AG10803 (cell line): ENCODE measurements around the gene MYO15A.

Experiments used
- DNase-seq: peaks from one replicate; pipeline ENCODE4 v3.0.0; 2010; ENCODE audit warnings: low read depth
- H3K4me3 ChIP-seq: 2 replicates; pipeline ENCODE4 v1.5.1; 2011; ENCODE audit warnings: mild to moderate bottlenecking, low read length, control low read depth
- TF ChIP-seq, protein P1 (sequence below): conservative IDR thresholded peaks from 2 replicates; pipeline ENCODE4 v1.5.1; 2011; ENCODE audit warnings: mild to moderate bottlenecking, low read length, control low read depth, inconsistent platforms

The MYO15A gene

DNA sequence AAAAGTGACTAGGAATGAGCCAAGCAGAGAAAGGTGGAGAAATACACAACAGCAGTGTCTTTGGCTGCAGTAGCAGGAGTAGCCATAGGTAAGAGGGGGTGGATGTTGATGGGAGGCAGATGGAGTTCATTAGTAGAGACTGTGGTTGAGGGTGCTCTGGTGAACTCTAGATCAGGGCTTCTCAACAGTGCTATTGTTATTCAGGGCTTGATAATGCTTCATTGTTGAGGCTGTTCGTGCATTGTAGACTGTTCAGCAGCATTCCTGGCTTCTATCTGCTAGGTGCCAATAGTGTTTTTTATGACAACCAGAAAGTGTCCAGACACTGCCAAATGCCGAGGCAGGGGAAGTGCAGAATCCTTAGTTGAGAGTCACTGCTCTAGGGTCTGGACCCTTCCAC lies 78.7 kb downstream of the MYO15A start:
- peak overlapping the region; percentile 90 for H3K4me3 ChIP-seq
- peak; percentile 42 for DNase-seq
- TF ChIP-seq, protein P1, sequence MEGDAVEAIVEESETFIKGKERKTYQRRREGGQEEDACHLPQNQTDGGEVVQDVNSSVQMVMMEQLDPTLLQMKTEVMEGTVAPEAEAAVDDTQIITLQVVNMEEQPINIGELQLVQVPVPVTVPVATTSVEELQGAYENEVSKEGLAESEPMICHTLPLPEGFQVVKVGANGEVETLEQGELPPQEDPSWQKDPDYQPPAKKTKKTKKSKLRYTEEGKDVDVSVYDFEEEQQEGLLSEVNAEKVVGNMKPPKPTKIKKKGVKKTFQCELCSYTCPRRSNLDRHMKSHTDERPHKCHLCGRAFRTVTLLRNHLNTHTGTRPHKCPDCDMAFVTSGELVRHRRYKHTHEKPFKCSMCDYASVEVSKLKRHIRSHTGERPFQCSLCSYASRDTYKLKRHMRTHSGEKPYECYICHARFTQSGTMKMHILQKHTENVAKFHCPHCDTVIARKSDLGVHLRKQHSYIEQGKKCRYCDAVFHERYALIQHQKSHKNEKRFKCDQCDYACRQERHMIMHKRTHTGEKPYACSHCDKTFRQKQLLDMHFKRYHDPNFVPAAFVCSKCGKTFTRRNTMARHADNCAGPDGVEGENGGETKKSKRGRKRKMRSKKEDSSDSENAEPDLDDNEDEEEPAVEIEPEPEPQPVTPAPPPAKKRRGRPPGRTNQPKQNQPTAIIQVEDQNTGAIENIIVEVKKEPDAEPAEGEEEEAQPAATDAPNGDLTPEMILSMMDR = no peak

DNA sequence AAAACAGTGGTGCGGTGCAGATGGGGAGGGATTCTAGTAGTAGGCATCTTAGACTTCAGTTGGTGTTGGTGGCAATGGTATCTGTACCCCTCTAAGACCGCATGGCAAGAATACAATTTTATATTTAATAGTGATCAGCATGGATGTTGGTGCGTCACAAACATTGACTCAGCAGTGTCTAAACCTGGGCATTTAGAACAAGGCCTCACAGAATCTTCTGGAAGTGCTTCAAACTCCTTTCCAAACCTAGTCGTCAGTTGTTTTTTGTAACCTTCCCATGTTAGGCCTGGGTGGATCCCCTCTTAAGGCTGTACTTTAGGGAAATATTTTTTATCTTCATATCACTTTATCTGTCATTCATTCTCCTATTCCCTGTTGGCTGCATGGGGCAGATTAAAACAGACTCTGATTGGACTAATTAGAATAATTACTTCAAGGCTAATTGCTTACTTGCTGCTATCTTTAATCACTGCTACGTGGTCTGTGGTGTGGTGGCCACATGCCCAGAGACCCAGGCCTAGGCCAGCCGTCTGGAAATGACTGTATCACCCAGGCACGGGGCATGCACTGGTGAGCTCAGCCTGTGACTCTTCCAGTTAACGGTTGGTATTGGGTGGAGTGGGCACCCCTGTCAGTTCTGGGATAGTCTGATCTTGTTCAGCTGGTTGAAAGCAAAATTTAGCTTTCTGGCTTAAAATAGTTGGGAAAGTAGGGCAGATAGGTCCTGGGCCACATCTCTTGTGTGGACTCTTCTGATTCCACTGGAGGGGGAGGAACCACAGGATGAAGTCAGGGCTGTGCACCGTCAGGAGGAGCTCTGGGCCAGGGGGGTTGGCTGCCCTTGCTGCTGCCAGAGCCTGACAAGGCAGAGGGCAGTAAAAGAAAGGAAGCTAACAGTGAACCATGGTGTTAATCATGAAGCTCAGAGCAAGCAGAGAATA lies 79.5 kb downstream of the MYO15A start:
- H3K4me3 ChIP-seq = peak overlapping the region; percentile 90
- TF ChIP-seq, protein P1 = no peak
- DNase-seq = peak; percentile 58

DNA sequence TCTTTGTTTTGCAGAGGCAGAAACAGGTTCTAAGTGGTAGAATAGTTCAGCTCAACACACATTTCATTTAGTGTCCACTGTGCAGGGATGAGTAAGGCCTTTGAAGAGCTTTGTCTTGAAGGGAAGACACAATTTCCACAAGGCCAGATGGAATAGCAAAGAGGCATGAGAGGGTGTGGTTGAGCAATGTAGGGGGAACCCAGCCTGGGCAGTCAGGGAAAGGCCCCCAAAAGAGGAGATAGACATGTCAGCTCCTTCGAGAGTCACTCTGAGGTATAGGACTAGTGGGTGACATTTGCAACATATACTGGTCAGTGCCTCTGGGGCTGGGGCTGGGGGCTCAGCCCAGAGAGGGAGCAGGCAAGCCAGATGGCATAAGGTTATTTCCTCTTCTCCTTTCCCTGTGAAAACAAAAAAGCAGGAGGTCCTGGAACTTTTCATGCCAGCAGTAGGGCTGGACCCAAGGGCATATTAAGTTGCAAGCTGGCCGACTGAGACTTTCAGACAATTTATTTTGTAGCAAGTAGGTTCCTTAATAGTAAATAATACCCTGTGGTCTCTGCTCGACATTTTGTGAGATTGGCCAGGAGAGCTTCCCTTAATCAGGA lies 82.2 kb downstream of the MYO15A start:
- H3K4me3 ChIP-seq = no peak overlapping the region
- TF ChIP-seq, protein P1 = no peak
- no peak for DNase-seq

DNA sequence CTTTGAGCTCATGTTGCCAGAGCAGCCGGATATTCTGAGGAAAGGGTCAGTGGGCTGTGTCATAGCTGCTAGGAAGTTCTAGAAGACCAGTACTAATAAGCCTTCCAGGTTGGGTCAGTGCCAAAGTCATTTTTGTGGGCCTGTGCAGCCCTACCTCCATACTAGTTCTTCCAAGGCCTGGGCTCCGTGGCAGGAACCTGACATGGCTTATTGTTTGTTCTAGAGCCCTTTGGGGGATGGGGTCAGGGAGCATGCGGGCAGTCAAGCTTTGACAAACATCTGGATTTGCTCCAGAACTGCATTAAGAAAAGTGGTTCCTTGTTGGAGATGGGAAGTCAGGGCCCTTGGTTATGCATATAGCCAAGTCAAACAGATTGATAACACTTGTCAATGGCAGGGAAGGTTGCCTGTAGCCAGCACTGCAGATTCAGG lies 82.7 kb downstream of the MYO15A start:
- H3K4me3 ChIP-seq = no peak overlapping the region
- TF ChIP-seq, protein P1 = no peak
- DNase-seq = no peak

DNA sequence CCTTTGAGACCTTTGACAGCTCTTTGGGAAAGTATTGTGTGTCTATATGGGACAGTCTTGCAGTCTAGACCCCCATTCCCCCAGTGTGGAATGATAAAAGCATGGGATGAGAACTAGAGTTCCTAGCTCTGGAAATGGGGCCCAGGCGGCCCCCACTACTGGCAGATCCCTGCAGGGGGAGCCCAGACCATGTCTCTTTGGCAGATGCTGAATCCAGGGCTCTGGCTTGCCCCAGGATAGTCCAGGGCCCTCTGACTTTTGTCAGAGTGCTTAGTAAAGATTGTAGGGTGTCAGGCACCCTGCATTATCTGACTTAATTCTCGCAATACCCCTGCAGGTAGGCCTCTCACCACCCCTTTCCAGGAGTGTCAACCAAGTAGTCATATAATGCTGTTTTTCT lies 83.4 kb downstream of the MYO15A start:
- H3K4me3 ChIP-seq = no peak overlapping the region
- TF ChIP-seq, protein P1 = peak; percentile 42
- DNase-seq = no peak

DNA sequence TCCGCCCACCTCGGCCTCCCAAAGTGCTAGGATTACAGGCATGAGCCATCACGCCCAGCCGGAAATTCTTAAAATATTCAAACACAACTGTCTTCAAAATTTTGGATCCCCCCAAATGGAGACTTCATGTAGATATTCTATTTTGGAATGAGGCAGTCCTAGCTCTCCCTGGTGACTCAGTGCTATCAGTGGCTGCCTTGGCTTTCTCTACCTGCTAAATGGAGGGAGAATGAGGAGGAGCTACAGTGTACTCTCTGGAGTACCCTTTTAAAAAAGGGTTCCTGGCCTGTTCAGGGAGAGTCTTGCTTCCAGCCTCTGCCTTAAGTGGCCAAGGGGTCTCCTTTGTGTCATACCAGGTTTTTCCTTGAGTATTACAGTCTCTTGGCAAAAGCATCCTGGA lies 85.8 kb downstream of the MYO15A start:
- no peak overlapping the region for H3K4me3 ChIP-seq
- TF ChIP-seq, protein P1 = no peak
- DNase-seq = no peak
